HG02938 (cell line): ENCODE data around the gene ERGIC2.
"Not testable (repeated sequence)": the region's sequence is repeated elsewhere in the genome, so short reads cannot be mapped to it uniquely, and the experiment has no call there.

Experiments used
- ATAC-seq: cut with Tn5 transposase; IDR thresholded peaks from one replicate; pipeline ENCODE4 v1.9.1; 2021; ENCODE audit warnings: mild to moderate bottlenecking, moderate library complexity; ENCODE audit not compliant: unreplicated experiment

ERGIC2 gene

GRCh38 chr12:29304388-29304787 is 76.6 kb downstream of the ERGIC2 start:
- no peak for ATAC-seq

- ATAC-seq: no peak
Measured at GRCh38 chr12:29301114-29301513, 79.9 kb downstream of the ERGIC2 start.

- ATAC-seq: no peak
Measured at GRCh38 chr12:29299633-29300032, 81.3 kb downstream of the ERGIC2 start.

- ATAC-seq: no peak
Measured at GRCh38 chr12:29291226-29291625, 89.7 kb downstream of the ERGIC2 start.

- ATAC-seq: not testable (repeated sequence)
Measured at GRCh38 chr12:29290475-29290874, 90.5 kb downstream of the ERGIC2 start.

GRCh38 chr12:29288031-29288430 is 92.9 kb downstream of the ERGIC2 start:
- no peak for ATAC-seq

GRCh38 chr12:29287622-29288021 is 93.3 kb downstream of the ERGIC2 start:
- ATAC-seq: no peak
